GM12874 (cell line): ENCODE measurements around the gene COL27A1.

Experiments
- CTCF ChIP-seq: IDR thresholded peaks from 2 replicates; pipeline ENCODE4 v1.5.1; 2011; ENCODE audit warnings: low read depth, mild to moderate bottlenecking, control low read depth, low read length, moderate library complexity; ENCODE audit not compliant: insufficient read depth

Gene COL27A1

GRCh38 chr9:114339130-114339908 is 184.0 kb downstream of the COL27A1 start:
- peak; percentile 93 for TF ChIP-seq CTCF

GRCh38 chr9:114341152-114341830 is 186.0 kb downstream of the COL27A1 start:
- TF ChIP-seq CTCF = no peak

GRCh38 chr9:114341991-114342390 is 186.7 kb downstream of the COL27A1 start:
- no peak for TF ChIP-seq CTCF

GRCh38 chr9:114342755-114343440 is 187.6 kb downstream of the COL27A1 start:
- no peak for TF ChIP-seq CTCF

GRCh38 chr9:114343471-114344187 is 188.3 kb downstream of the COL27A1 start:
- TF ChIP-seq CTCF = no peak

GRCh38 chr9:114344188-114344566 is 188.8 kb downstream of the COL27A1 start:
- no peak for TF ChIP-seq CTCF

- TF ChIP-seq CTCF = no peak
Measured at GRCh38 chr9:114344692-114345091, 189.4 kb downstream of the COL27A1 start.
